ENCODE results near the gene CCR5AS.

CCR5AS gene

GRCh38 chr3:46449755-46450552 is 43.1 kb upstream of the CCR5AS start:
- Histone ChIP-seq H3K4me1 (ENCODE audit: control extremely low read depth in 1 of 4, control insufficient read depth in 4 of 4, insufficient read depth in 4 of 4, low read length in 3 of 4) (peaks cover 0 to 25% (median 0%) of the 10 kb centered on the region in 4 experiments), H3K27me3 (replicated peaks in 2 of 5; ENCODE audit: control insufficient read depth in 4 of 5, insufficient read depth in 5 of 5, low read length in 4 of 5) (no peaks in the 10 kb centered on the region), H3K36me3 (ENCODE audit: control insufficient read depth in 4 of 4, insufficient read depth in 4 of 4, low read length in 3 of 4) (no peaks in the 10 kb centered on the region), H3K9me3 (ENCODE audit: control extremely low read depth in 1 of 5, control insufficient read depth in 4 of 5, insufficient read depth in 2 of 5, low read depth in 1 of 5, low read length in 4 of 5) (no peaks in the 10 kb centered on the region), H3K27ac (ENCODE audit: insufficient read depth in 1 of 2, low read depth in 1 of 2, low read length in 2 of 2, poor library complexity in 1 of 2, severe bottlenecking in 2 of 2) (no peak overlapping the region), H3K4me3 (ENCODE audit: control insufficient read depth in 1 of 7, extremely low read depth in 1 of 7, insufficient read depth in 4 of 7, low read depth in 2 of 7, low read length in 6 of 7) (no peak overlapping the region)
- ChIA-PET POLR2A (no interaction called here), CTCF (interaction anchor here (1.0 to 2.8 kb wide), 12 partner anchors 11 to 112 kb away, joined by 3 to 11 read pairs (median 3); partner anchors contain the start of gene CCR5)
- DNase-seq = no peak
- 82% methylated on average over 11 of the region's 14 CpGs for WGBS (ENCODE audit: insufficient coverage)

GRCh38 chr3:46448721-46449120 is 41.9 kb upstream of the CCR5AS start:
- POLR2A ChIA-PET = no interaction called here
- H3K4me1 ChIP-seq (ENCODE audit: control extremely low read depth in 1 of 4, control insufficient read depth in 4 of 4, insufficient read depth in 4 of 4, low read length in 3 of 4) = peaks cover 0 to 25% (median 0%) of the 10 kb centered on the region in 4 experiments
- DNase-seq = no peak
- 97% methylated on average over 9 of the region's 17 CpGs for WGBS (ENCODE audit: insufficient coverage)
- no peaks in the 10 kb centered on the region for H3K27me3 ChIP-seq (replicated peaks in 2 of 5; ENCODE audit: control insufficient read depth in 4 of 5, insufficient read depth in 5 of 5, low read length in 4 of 5)
- H3K36me3 ChIP-seq (ENCODE audit: control insufficient read depth in 4 of 4, insufficient read depth in 4 of 4, low read length in 3 of 4) = no peaks in the 10 kb centered on the region
- no peak overlapping the region for H3K4me3 ChIP-seq (ENCODE audit: control insufficient read depth in 1 of 7, extremely low read depth in 1 of 7, insufficient read depth in 4 of 7, low read depth in 2 of 7, low read length in 6 of 7)
- H3K9me3 ChIP-seq (ENCODE audit: control extremely low read depth in 1 of 5, control insufficient read depth in 4 of 5, insufficient read depth in 2 of 5, low read depth in 1 of 5, low read length in 4 of 5) = no peaks in the 10 kb centered on the region
- H3K27ac ChIP-seq (ENCODE audit: insufficient read depth in 1 of 2, low read depth in 1 of 2, low read length in 2 of 2, poor library complexity in 1 of 2, severe bottlenecking in 2 of 2) = no peak overlapping the region
- CTCF ChIA-PET = interaction anchor here (0.9 to 2.8 kb wide), 4 partner anchors 13 to 78 kb away, joined by 3 to 11 read pairs (median 8); partner anchors contain the start of gene CCR5

GRCh38 chr3:46447228-46447985 is 40.5 kb upstream of the CCR5AS start:
- H3K9me3 ChIP-seq (ENCODE audit: control extremely low read depth in 1 of 5, control insufficient read depth in 4 of 5, insufficient read depth in 2 of 5, low read depth in 1 of 5, low read length in 4 of 5) = no peaks in the 10 kb centered on the region
- no peaks in the 10 kb centered on the region for H3K27me3 ChIP-seq (replicated peaks in 2 of 5; ENCODE audit: control insufficient read depth in 4 of 5, insufficient read depth in 5 of 5, low read length in 4 of 5)
- WGBS (ENCODE audit: insufficient coverage) = 45% methylated on average over 4 of the region's 5 CpGs
- no peaks in the 10 kb centered on the region for H3K36me3 ChIP-seq (ENCODE audit: control insufficient read depth in 4 of 4, insufficient read depth in 4 of 4, low read length in 3 of 4)
- ChIA-PET POLR2A (no interaction called here), CTCF (interaction anchor here (0.9 to 2.8 kb wide), 5 partner anchors 15 to 361 kb away, joined by 3 to 10 read pairs (median 5); partner anchors contain the start of gene CCR1)
- no peak overlapping the region for H3K27ac ChIP-seq (ENCODE audit: insufficient read depth in 1 of 2, low read depth in 1 of 2, low read length in 2 of 2, poor library complexity in 1 of 2, severe bottlenecking in 2 of 2)
- H3K4me3 ChIP-seq (ENCODE audit: control insufficient read depth in 1 of 7, extremely low read depth in 1 of 7, insufficient read depth in 4 of 7, low read depth in 2 of 7, low read length in 6 of 7) = no peak overlapping the region
- H3K4me1 ChIP-seq (ENCODE audit: control extremely low read depth in 1 of 4, control insufficient read depth in 4 of 4, insufficient read depth in 4 of 4, low read length in 3 of 4) = peaks cover 0 to 25% (median 0%) of the 10 kb centered on the region in 4 experiments
- peak; percentile 28 to 85 (median 81) for DNase-seq

- WGBS (ENCODE audit: insufficient coverage) = 98% methylated on average over 12 of the region's 16 CpGs
- Histone ChIP-seq H3K4me1 (ENCODE audit: control extremely low read depth in 1 of 4, control insufficient read depth in 4 of 4, insufficient read depth in 4 of 4, low read length in 3 of 4) (peaks cover 5 to 51% (median 9%) of the 10 kb centered on the region in 4 experiments), H3K27me3 (replicated peaks in 2 of 5; ENCODE audit: control insufficient read depth in 4 of 5, insufficient read depth in 5 of 5, low read length in 4 of 5) (no peaks in the 10 kb centered on the region), H3K36me3 (ENCODE audit: control insufficient read depth in 4 of 4, insufficient read depth in 4 of 4, low read length in 3 of 4) (no peaks in the 10 kb centered on the region), H3K4me3 (ENCODE audit: control insufficient read depth in 1 of 7, extremely low read depth in 1 of 7, insufficient read depth in 4 of 7, low read depth in 2 of 7, low read length in 6 of 7) (no peak overlapping the region), H3K27ac (ENCODE audit: insufficient read depth in 1 of 2, low read depth in 1 of 2, low read length in 2 of 2, poor library complexity in 1 of 2, severe bottlenecking in 2 of 2) (no peak overlapping the region), H3K9me3 (ENCODE audit: control extremely low read depth in 1 of 5, control insufficient read depth in 4 of 5, insufficient read depth in 2 of 5, low read depth in 1 of 5, low read length in 4 of 5) (no peaks in the 10 kb centered on the region)
- POLR2A ChIA-PET = no interaction called here
- no peak for DNase-seq
- CTCF ChIA-PET = interaction anchor here (0.8 to 1.9 kb wide), 5 partner anchors 12 to 187 kb away, joined by 3 to 4 read pairs (median 3); no protein-coding TSS in a partner anchor
Observed at GRCh38 chr3:46442576-46443530, 36.0 kb upstream of the CCR5AS start.

DNA sequence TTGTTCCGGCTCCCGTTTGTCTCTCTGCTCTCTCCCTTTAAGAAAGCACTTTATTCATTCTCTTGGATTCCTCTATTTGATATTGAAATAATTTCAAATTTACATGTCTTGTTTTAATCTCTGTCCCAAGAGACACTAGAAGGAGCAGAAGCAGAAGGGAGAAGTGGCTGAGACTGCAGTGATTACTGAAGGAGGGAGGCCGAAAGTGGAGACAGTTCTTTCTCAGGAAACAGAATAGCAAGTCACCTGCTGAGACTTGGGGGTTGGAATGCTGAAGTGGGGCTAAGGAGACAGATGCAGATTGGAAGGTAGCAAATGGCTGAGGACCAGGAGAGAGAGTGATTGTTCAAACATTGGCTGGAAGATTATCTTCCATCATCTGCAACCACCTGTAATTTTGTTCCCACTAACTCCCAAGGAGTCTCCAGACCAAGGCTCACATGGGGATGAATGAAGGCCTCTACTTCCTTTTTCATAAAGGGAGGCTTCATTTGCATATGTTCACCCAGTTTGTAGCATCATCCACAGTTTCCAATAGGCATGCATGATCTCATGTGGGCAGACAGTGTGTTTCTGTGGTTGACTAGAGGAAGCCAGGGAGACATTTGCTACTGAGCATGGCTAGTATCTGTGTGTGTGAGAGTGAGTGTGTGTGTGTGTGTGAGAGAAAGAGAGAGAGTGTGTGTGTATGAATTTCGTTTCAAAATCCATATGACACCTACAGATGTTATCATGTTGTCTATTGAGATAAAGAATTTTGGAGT is 33.8 kb upstream of the CCR5AS start:
- H3K27ac ChIP-seq (ENCODE audit: insufficient read depth in 1 of 2, low read depth in 1 of 2, low read length in 2 of 2, poor library complexity in 1 of 2, severe bottlenecking in 2 of 2) = no peak overlapping the region
- H3K36me3 ChIP-seq (ENCODE audit: control insufficient read depth in 4 of 4, insufficient read depth in 4 of 4, low read length in 3 of 4) = no peaks in the 10 kb centered on the region
- WGBS (ENCODE audit: insufficient coverage) = 86% methylated on average over 1 of the region's 4 CpGs
- H3K27me3 ChIP-seq (replicated peaks in 2 of 5; ENCODE audit: control insufficient read depth in 4 of 5, insufficient read depth in 5 of 5, low read length in 4 of 5) = no peaks in the 10 kb centered on the region
- CTCF ChIA-PET = no interaction called here
- POLR2A ChIA-PET = no interaction called here
- H3K4me1 ChIP-seq (ENCODE audit: control extremely low read depth in 1 of 4, control insufficient read depth in 4 of 4, insufficient read depth in 4 of 4, low read length in 3 of 4) = peaks cover 5 to 33% (median 9%) of the 10 kb centered on the region in 4 experiments
- H3K9me3 ChIP-seq (ENCODE audit: control extremely low read depth in 1 of 5, control insufficient read depth in 4 of 5, insufficient read depth in 2 of 5, low read depth in 1 of 5, low read length in 4 of 5) = no peaks in the 10 kb centered on the region
- peak; percentile 56 to 93 (median 83) for DNase-seq
- H3K4me3 ChIP-seq (ENCODE audit: control insufficient read depth in 1 of 7, extremely low read depth in 1 of 7, insufficient read depth in 4 of 7, low read depth in 2 of 7, low read length in 6 of 7) = no peak overlapping the region

DNA sequence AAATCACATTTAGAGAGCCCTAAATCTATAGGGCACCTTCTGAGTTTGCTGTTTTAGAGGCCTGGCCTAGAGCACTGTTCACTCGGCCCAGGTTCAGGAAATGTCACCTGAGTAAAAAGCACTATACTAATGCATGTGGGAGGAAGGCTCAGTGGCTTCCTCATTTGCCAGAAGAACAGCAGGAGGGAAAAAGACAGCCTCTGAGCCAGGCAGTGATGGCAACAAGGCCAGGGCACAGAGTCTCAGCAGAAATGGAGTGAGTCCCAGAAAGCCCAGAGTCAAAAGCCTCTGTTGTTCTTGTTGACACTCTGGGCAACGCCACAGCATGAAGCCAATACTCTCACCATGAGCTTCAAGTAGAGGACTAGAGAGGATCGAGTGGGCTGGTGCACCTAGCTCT is 32.0 kb upstream of the CCR5AS start:
- H3K36me3 ChIP-seq (ENCODE audit: control insufficient read depth in 4 of 4, insufficient read depth in 4 of 4, low read length in 3 of 4) = no peaks in the 10 kb centered on the region
- no peaks in the 10 kb centered on the region for H3K27me3 ChIP-seq (replicated peaks in 2 of 5; ENCODE audit: control insufficient read depth in 4 of 5, insufficient read depth in 5 of 5, low read length in 4 of 5)
- DNase-seq = no peak
- no peaks in the 10 kb centered on the region for H3K9me3 ChIP-seq (ENCODE audit: control extremely low read depth in 1 of 5, control insufficient read depth in 4 of 5, insufficient read depth in 2 of 5, low read depth in 1 of 5, low read length in 4 of 5)
- ChIA-PET CTCF (interaction anchor here (0.7 to 1.9 kb wide), 4 partner anchors 9 to 162 kb away, joined by 3 to 7 read pairs (median 4); no protein-coding TSS in a partner anchor), POLR2A (no interaction called here)
- H3K4me1 ChIP-seq (ENCODE audit: control extremely low read depth in 1 of 4, control insufficient read depth in 4 of 4, insufficient read depth in 4 of 4, low read length in 3 of 4) = peaks cover 5 to 41% (median 9%) of the 10 kb centered on the region in 4 experiments
- no peak overlapping the region for H3K4me3 ChIP-seq (ENCODE audit: control insufficient read depth in 1 of 7, extremely low read depth in 1 of 7, insufficient read depth in 4 of 7, low read depth in 2 of 7, low read length in 6 of 7)
- 72% methylated on average over 3 of the region's 3 CpGs for WGBS (ENCODE audit: insufficient coverage)
- H3K27ac ChIP-seq (ENCODE audit: insufficient read depth in 1 of 2, low read depth in 1 of 2, low read length in 2 of 2, poor library complexity in 1 of 2, severe bottlenecking in 2 of 2) = no peak overlapping the region
